H9 (cell line): Measurements from ENCODE around the gene CLSTN3. TPM values are rescaled to one million over a fixed set of nuclear protein-coding genes. Genes with fewer than 3 reads are reported as not detected.

Experiments used
- DNase-seq: peaks from one replicate; pipeline ENCODE4 v3.0.0-alpha.2; 2017
- H2AFZ ChIP-seq: one replicate; pipeline ENCODE4 v1.6.1; 2013; ENCODE audit warnings: mild to moderate bottlenecking, low read length, control low read depth, moderate library complexity
- H2AK5ac ChIP-seq: 2 replicates; pipeline ENCODE4 v1.6.1; 2013; ENCODE audit warnings: low read length, control low read depth, mixed read lengths; ENCODE audit not compliant: insufficient read length
- H2BK120ac ChIP-seq: one replicate; pipeline ENCODE4 v1.6.1; 2013; ENCODE audit warnings: low read depth, mild to moderate bottlenecking, low read length, control low read depth, inconsistent platforms; ENCODE audit not compliant: poor library complexity, severe bottlenecking
- H2BK12ac ChIP-seq: 2 replicates; pipeline ENCODE4 v1.6.1; 2013; ENCODE audit warnings: low read length, control low read depth, mixed read lengths, low read depth; ENCODE audit not compliant: insufficient read length
- H2BK15ac ChIP-seq: 2 replicates; pipeline ENCODE4 v1.6.1; 2013; ENCODE audit warnings: low read depth, low read length, control low read depth
- H2BK20ac ChIP-seq: one replicate; pipeline ENCODE4 v1.6.1; 2013; ENCODE audit warnings: low read depth, mild to moderate bottlenecking, low read length, control low read depth, inconsistent platforms; ENCODE audit not compliant: poor library complexity, severe bottlenecking
- H2BK5ac ChIP-seq: 2 replicates; pipeline ENCODE4 v1.6.1; 2013; ENCODE audit warnings: low read length, control low read depth, mixed read lengths; ENCODE audit not compliant: insufficient read length
- H3K14ac ChIP-seq: 2 replicates; pipeline ENCODE4 v1.6.1; 2013; ENCODE audit warnings: low read length, control low read depth; ENCODE audit not compliant: insufficient read depth
- H3K18ac ChIP-seq: 2 replicates; pipeline ENCODE4 v1.6.1; 2013; ENCODE audit warnings: low read depth, mild to moderate bottlenecking, mixed read lengths, low read length, control low read depth; ENCODE audit not compliant: insufficient read length
- H3K23ac ChIP-seq: 2 replicates; pipeline ENCODE4 v1.6.1; 2013; ENCODE audit warnings: low read length, control low read depth, mixed read lengths, low read depth; ENCODE audit not compliant: insufficient read length
- H3K23me2 ChIP-seq: 2 replicates; pipeline ENCODE4 v1.6.1; 2013; ENCODE audit warnings: low read depth, mild to moderate bottlenecking, mixed read lengths, low read length, control low read depth; ENCODE audit not compliant: insufficient read length, poor library complexity, severe bottlenecking
- H3K27ac ChIP-seq: 2 replicates; pipeline ENCODE4 v1.5.1; 2013; ENCODE audit warnings: low read length, control low read depth, mixed read lengths, low read depth; ENCODE audit not compliant: insufficient read length
- H3K27me3 ChIP-seq: 2 replicates; pipeline ENCODE4 v1.6.1; 2013; ENCODE audit warnings: low read length, control low read depth, inconsistent platforms; ENCODE audit not compliant: insufficient read depth
- H3K4ac ChIP-seq: 2 replicates; pipeline ENCODE4 v1.6.1; 2013; ENCODE audit warnings: low read depth, mild to moderate bottlenecking, control low read depth, inconsistent platforms, low read length, moderate library complexity
- H3K4me1 ChIP-seq: 2 replicates; pipeline ENCODE4 v1.6.1; 2013; ENCODE audit warnings: low read length, control low read depth, inconsistent platforms; ENCODE audit not compliant: insufficient read depth
- H3K4me2 ChIP-seq: 2 replicates; pipeline ENCODE4 v1.6.1; 2013; ENCODE audit warnings: low read length, control low read depth, mixed read lengths; ENCODE audit not compliant: insufficient read length, insufficient read depth
- H3K56ac ChIP-seq: 2 replicates; pipeline ENCODE4 v1.6.1; 2013; ENCODE audit warnings: low read depth, mild to moderate bottlenecking, mixed read lengths, low read length, control low read depth; ENCODE audit not compliant: insufficient read length
- H3K79me1 ChIP-seq: 2 replicates; pipeline ENCODE4 v1.6.1; 2013; ENCODE audit warnings: low read depth, mild to moderate bottlenecking, moderate library complexity, low read length, control low read depth, inconsistent platforms; ENCODE audit not compliant: insufficient read depth, poor library complexity, severe bottlenecking
- H3K79me2 ChIP-seq: 2 replicates; pipeline ENCODE4 v1.6.1; 2013; ENCODE audit warnings: low read length, control low read depth, inconsistent platforms; ENCODE audit not compliant: insufficient read depth
- H3K9ac ChIP-seq: 2 replicates; pipeline ENCODE4 v1.6.1; 2013; ENCODE audit warnings: low read length, control low read depth, mixed read lengths; ENCODE audit not compliant: insufficient read length; ENCODE audit errors: extremely low read depth
- H3K9me3 ChIP-seq: one replicate; pipeline ENCODE4 v1.6.1; 2013; ENCODE audit warnings: low read depth, low read length, inconsistent platforms; ENCODE audit not compliant: control insufficient read depth
- H3T11ph ChIP-seq: one replicate; pipeline ENCODE4 v1.6.1; 2013; ENCODE audit warnings: mild to moderate bottlenecking, low read length, control low read depth, inconsistent platforms
- H4K20me1 ChIP-seq: one replicate; pipeline ENCODE4 v1.6.1; 2013; ENCODE audit not compliant: control insufficient read depth, insufficient read length, insufficient read depth
- H4K5ac ChIP-seq: 2 replicates; pipeline ENCODE4 v1.6.1; 2013; ENCODE audit warnings: low read depth, mild to moderate bottlenecking, mixed read lengths, low read length, control low read depth; ENCODE audit not compliant: insufficient read length
- H4K8ac ChIP-seq: replicated peaks from 2 replicates; pipeline ENCODE4 v1.6.1; 2013; ENCODE audit warnings: low read length, control low read depth, mixed read lengths, low read depth; ENCODE audit not compliant: insufficient read length
- H4K91ac ChIP-seq: 2 replicates; pipeline ENCODE4 v1.6.1; 2013; ENCODE audit warnings: low read depth, mild to moderate bottlenecking, moderate library complexity, mixed read lengths, low read length, control low read depth; ENCODE audit not compliant: insufficient read length
- H3K27ac Mint-ChIP-seq, 3 experiments: 2 replicates in 2 of 3; 3 replicates in 1 of 3; pipeline ENCODE4 v1.8.0; 2020 to 2021; ENCODE audit warnings: mixed read lengths in 3 of 3, mild to moderate bottlenecking in 1 of 3, moderate library complexity in 1 of 3
- H3K27me3 Mint-ChIP-seq: 2 replicates; pipeline ENCODE4 v1.8.0; 2021; ENCODE audit warnings: low read depth, mild to moderate bottlenecking, moderate library complexity, mixed read lengths
- H3K36me3 Mint-ChIP-seq, 3 experiments: 2 replicates in 2 of 3; 3 replicates in 1 of 3; pipeline ENCODE4 v1.8.0; 2020 to 2021; ENCODE audit warnings: low read depth in 3 of 3, mixed read lengths in 3 of 3; ENCODE audit not compliant: insufficient read depth in 1 of 3
- H3K4me1 Mint-ChIP-seq, 2 experiments: 2 replicates each; pipeline ENCODE4 v1.8.0; 2020; ENCODE audit warnings: mixed read lengths in 2 of 2
- H3K4me3 Mint-ChIP-seq, 2 experiments: 2 replicates in 1 of 2; 3 replicates in 1 of 2; pipeline ENCODE4 v1.8.0; 2020 to 2021; ENCODE audit warnings: mild to moderate bottlenecking in 2 of 2, mixed read lengths in 2 of 2, moderate library complexity in 1 of 2
- H3K9me3 Mint-ChIP-seq, 2 experiments: 2 replicates in 1 of 2; 3 replicates in 1 of 2; pipeline ENCODE4 v1.8.0; 2020; ENCODE audit warnings: mild to moderate bottlenecking in 2 of 2, mixed read lengths in 2 of 2, moderate library complexity in 1 of 2
- WGBS: extraction: QIAGEN DNeasy Blood & Tissue Kit; methylation state at CpG from one replicate; pipeline ENCODE4 v1.1.7; 2013; ENCODE audit warnings: missing lambda C conversion rate, low lambda C conversion rate, mixed read lengths; ENCODE audit not compliant: insufficient read length; ENCODE audit errors: extremely low coverage; 5-methylcytosine and 5-hydroxymethylcytosine counted together
- total RNA-seq: library from RNA; stranded (reverse); gene quantifications from 2 replicates; pipeline ENCODE4 v1.2.1, GENCODE V29; 2021
- TF ChIP-seq, protein P1 (sequence below): fragments of 200-600 bp; sonication (generic); conservative IDR thresholded peaks from 3 replicates; pipeline ENCODE4 v1.8.0; 2021; ENCODE audit warnings: antibody characterized with exemption, mild to moderate bottlenecking

Gene CLSTN3
- total RNA-seq, 1 experiment from 2014 or later = 26.2 TPM

GRCh38 chr12:7118881-7119280 lies 11.3 kb upstream of the CLSTN3 start:
- Histone ChIP-seq H2BK20ac (no peak overlapping the region), H3K56ac (no peak overlapping the region), H4K5ac (no peak overlapping the region), H2BK5ac (no peak overlapping the region), H4K8ac (no peak overlapping the region), H3K23ac (no peak overlapping the region), H3K9ac (no peak overlapping the region), H3K18ac (no peak overlapping the region), H2BK12ac (no peak overlapping the region), H4K20me1 (no peaks in the 10 kb centered on the region), H3K4me1 (no peaks in the 10 kb centered on the region), H3K27ac (no peak overlapping the region), H2BK15ac (no peak overlapping the region), H3T11ph (no peak overlapping the region), H4K91ac (no peak overlapping the region), H2BK120ac (no peak overlapping the region), H2AK5ac (no peak overlapping the region), H3K4ac (no peak overlapping the region), H2AFZ (no peak overlapping the region), H3K4me2 (no peak overlapping the region), H3K79me2 (no peaks in the 10 kb centered on the region), H3K14ac (no peak overlapping the region), H3K79me1 (no peaks in the 10 kb centered on the region), H3K9me3 (no peaks in the 10 kb centered on the region), H3K23me2 (no peaks in the 10 kb centered on the region), H3K27me3 (no peaks in the 10 kb centered on the region)
- Mint-ChIP-seq H3K9me3 (no peaks in the 10 kb centered on the region), H3K4me1 (peaks cover 3% of the 10 kb centered on the region in 2 experiments; a peak in 3 of 4 replicates), H3K4me3 (no peak overlapping the region), H3K27me3 (peaks cover 8% of the 10 kb centered on the region), H3K27ac (no peak overlapping the region), H3K36me3 (no peaks in the 10 kb centered on the region; a peak in 1 of 7 replicates)
- DNase-seq = no peak
- no CpG with 5 or more reads among the region's 3 CpGs for WGBS
- TF ChIP-seq, protein P1, sequence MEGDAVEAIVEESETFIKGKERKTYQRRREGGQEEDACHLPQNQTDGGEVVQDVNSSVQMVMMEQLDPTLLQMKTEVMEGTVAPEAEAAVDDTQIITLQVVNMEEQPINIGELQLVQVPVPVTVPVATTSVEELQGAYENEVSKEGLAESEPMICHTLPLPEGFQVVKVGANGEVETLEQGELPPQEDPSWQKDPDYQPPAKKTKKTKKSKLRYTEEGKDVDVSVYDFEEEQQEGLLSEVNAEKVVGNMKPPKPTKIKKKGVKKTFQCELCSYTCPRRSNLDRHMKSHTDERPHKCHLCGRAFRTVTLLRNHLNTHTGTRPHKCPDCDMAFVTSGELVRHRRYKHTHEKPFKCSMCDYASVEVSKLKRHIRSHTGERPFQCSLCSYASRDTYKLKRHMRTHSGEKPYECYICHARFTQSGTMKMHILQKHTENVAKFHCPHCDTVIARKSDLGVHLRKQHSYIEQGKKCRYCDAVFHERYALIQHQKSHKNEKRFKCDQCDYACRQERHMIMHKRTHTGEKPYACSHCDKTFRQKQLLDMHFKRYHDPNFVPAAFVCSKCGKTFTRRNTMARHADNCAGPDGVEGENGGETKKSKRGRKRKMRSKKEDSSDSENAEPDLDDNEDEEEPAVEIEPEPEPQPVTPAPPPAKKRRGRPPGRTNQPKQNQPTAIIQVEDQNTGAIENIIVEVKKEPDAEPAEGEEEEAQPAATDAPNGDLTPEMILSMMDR = no peak
